ENCODE results near the gene C2CD2. TPM values are rescaled to one million over a fixed set of nuclear protein-coding genes. Genes with fewer than 3 reads are reported as not detected.

The C2CD2 gene
- total RNA-seq, 2 experiments from 2014 or later: 8.2 to 8.8 TPM

DNA sequence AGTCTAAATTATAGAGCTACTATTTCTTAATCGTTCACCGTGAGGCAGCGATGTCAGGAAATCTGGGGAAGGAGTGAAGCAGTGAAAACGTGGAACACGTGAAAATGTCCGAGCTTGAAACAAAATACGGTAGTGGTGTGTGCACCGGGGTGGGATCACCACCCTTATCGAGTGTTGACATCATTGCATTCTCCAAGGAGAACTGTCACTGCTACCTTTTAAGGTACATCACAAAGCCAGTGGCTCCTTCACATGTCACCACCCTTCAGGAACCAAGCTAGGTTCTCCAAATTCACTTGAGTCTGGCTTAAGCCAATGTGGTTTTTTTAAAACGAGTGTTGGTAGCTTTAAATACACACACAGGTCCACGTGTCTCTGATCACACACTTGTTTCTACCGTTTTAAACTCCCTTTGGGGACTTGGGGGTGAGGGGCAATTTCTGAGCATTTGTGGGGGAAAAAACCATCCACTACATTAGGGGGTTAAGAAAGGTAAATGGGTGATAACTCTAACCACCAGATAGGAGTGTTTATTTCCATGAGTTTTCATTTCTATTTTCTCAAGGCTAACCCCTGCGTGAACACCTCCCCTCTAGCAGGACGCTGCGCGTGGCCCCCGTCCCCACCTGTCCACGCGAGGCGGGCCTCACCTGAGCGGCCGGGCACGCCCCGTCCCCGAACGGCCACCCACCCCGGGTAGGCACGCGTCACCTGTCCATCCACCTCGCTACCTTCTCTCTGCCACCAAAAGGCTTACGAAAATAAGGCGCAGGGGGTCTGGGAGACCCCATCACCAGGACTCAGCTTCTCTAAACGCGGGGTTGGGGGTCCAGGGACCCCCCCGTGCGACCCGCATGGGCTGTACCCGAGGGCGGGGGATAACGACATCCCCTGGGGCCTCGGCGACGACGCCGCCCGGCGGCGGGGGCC is 75.7 kb downstream of the C2CD2 start:
- Mint-ChIP-seq H3K36me3 (ENCODE audit: low read depth) (peaks cover 14% of the 10 kb centered on the region), H3K4me1 (ENCODE audit: low read depth) (peaks cover 37% of the 10 kb centered on the region), H3K27ac (peak overlapping the region; percentile 93), H3K27me3 (no peaks in the 10 kb centered on the region), H3K9me3 (no peaks in the 10 kb centered on the region), H3K4me3 (peak overlapping the region; percentile 97)
- TF ChIP-seq, protein P1, sequence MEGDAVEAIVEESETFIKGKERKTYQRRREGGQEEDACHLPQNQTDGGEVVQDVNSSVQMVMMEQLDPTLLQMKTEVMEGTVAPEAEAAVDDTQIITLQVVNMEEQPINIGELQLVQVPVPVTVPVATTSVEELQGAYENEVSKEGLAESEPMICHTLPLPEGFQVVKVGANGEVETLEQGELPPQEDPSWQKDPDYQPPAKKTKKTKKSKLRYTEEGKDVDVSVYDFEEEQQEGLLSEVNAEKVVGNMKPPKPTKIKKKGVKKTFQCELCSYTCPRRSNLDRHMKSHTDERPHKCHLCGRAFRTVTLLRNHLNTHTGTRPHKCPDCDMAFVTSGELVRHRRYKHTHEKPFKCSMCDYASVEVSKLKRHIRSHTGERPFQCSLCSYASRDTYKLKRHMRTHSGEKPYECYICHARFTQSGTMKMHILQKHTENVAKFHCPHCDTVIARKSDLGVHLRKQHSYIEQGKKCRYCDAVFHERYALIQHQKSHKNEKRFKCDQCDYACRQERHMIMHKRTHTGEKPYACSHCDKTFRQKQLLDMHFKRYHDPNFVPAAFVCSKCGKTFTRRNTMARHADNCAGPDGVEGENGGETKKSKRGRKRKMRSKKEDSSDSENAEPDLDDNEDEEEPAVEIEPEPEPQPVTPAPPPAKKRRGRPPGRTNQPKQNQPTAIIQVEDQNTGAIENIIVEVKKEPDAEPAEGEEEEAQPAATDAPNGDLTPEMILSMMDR (IDR thresholded peaks at IDR 0.05): no peak
- H3K36me3 ChIP-seq (ENCODE audit: insufficient read depth, low read length): peaks cover 2% of the 10 kb centered on the region
- POLR2A ChIA-PET: interaction anchor here (0.9 to 3.8 kb wide), 9 partner anchors 11 to 239 kb away, joined by 4 to 44 read pairs (median 5); no protein-coding TSS in a partner anchor
- intact Hi-C loops (cut with DNase I, micrococcal nuclease): loop anchor here (1.0 to 5.0 kb wide), 5 partner anchors 49 to 359 kb away; no protein-coding TSS in a partner anchor
- CTCF ChIA-PET: interaction anchor here (1.0 kb wide), 2 partner anchors 230 to 239 kb away, joined by 3 to 4 read pairs; no protein-coding TSS in a partner anchor
- H3K27me3 ChIP-seq (ENCODE audit: control insufficient read depth in 1 of 2, insufficient read depth in 2 of 2, low read length in 2 of 2): no peaks in the 10 kb centered on the region
- H3K9me3 ChIP-seq (ENCODE audit: control insufficient read depth in 1 of 2, insufficient read depth in 1 of 2, low read length in 2 of 2): no peaks in the 10 kb centered on the region
- ATAC-seq (ENCODE audit: poor library complexity): peak; percentile 45
- peaks cover 32% of the 10 kb centered on the region for H3K4me1 ChIP-seq (ENCODE audit: insufficient read depth, low read length)
- DNase-seq: peak in 10 of 14 experiments; percentile 9 to 47 (median 21)
- H3K4me3 ChIP-seq (ENCODE audit: low read length): peak overlapping the region; percentile 73
- peak overlapping the region in 1 of 2 donors; percentile 33 for H3K27ac ChIP-seq (ENCODE audit: low read depth in 1 of 2, low read length in 2 of 2)

GRCh38 chr21:41876928-41877652 is 76.7 kb downstream of the C2CD2 start:
- no peaks in the 10 kb centered on the region for H3K27me3 ChIP-seq (ENCODE audit: control insufficient read depth in 1 of 2, insufficient read depth in 2 of 2, low read length in 2 of 2)
- no peak overlapping the region for H3K4me3 ChIP-seq (ENCODE audit: low read length)
- no peak for ATAC-seq (ENCODE audit: poor library complexity)
- no peak for DNase-seq
- no peak overlapping the region for H3K27ac ChIP-seq (ENCODE audit: low read depth in 1 of 2, low read length in 2 of 2)
- POLR2A ChIA-PET: interaction anchor here (1.3 to 3.8 kb wide), 6 partner anchors 19 to 240 kb away, joined by 4 to 44 read pairs (median 6); no protein-coding TSS in a partner anchor
- peaks cover 2% of the 10 kb centered on the region for H3K36me3 ChIP-seq (ENCODE audit: insufficient read depth, low read length)
- TF ChIP-seq, protein P1 (IDR thresholded peaks at IDR 0.05): no peak
- intact Hi-C loops (cut with DNase I, micrococcal nuclease): loop anchor here in 1 of 2 experiments (1.0 to 5.0 kb wide), 2 partner anchors 27 to 360 kb away; no protein-coding TSS in a partner anchor
- H3K36me3 Mint-ChIP-seq (ENCODE audit: low read depth): peaks cover 14% of the 10 kb centered on the region
- CTCF ChIA-PET: interaction anchor here (1.0 kb wide), 2 partner anchors 231 to 240 kb away, joined by 3 to 4 read pairs; no protein-coding TSS in a partner anchor
- H3K4me3 Mint-ChIP-seq: peak overlapping the region; percentile 97
- H3K9me3 Mint-ChIP-seq: no peaks in the 10 kb centered on the region
- peaks cover 32% of the 10 kb centered on the region for H3K4me1 ChIP-seq (ENCODE audit: insufficient read depth, low read length)
- no peaks in the 10 kb centered on the region for H3K27me3 Mint-ChIP-seq
- H3K9me3 ChIP-seq (ENCODE audit: control insufficient read depth in 1 of 2, insufficient read depth in 1 of 2, low read length in 2 of 2): no peaks in the 10 kb centered on the region
- peak overlapping the region; percentile 93 for H3K27ac Mint-ChIP-seq
- peaks cover 37% of the 10 kb centered on the region for H3K4me1 Mint-ChIP-seq (ENCODE audit: low read depth)

DNA sequence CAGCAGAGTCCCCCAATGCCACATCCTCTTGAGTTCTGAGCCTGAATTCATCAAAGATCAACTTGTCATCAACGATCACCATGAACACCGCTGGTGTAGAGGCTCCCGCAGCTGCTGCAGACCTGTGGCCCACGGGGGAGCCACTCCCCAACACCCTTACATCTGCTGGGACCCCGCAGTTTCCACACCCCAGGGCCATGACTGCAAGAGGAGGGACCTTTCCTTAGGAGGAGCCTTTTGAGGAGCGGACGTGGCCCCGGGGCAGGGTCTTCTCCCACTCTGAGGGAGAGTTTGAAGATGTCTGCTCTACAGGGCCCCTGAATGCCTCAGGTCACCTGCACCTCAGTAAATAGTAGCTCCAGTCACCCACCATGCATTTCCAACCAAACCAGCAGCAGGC is 77.4 kb downstream of the C2CD2 start:
- no peaks in the 10 kb centered on the region for H3K27me3 Mint-ChIP-seq
- ChIA-PET CTCF (no interaction called here), POLR2A (interaction anchor here (1.3 kb wide), 1 partner anchor 50 kb away, joined by 3 read pairs; no protein-coding TSS in a partner anchor)
- peaks cover 14% of the 10 kb centered on the region for H3K36me3 Mint-ChIP-seq (ENCODE audit: low read depth)
- ATAC-seq (ENCODE audit: poor library complexity) (no peak), DNase-seq (no peak)
- H3K4me1 Mint-ChIP-seq (ENCODE audit: low read depth): peaks cover 37% of the 10 kb centered on the region
- Histone ChIP-seq H3K27me3 (ENCODE audit: control insufficient read depth in 1 of 2, insufficient read depth in 2 of 2, low read length in 2 of 2) (no peaks in the 10 kb centered on the region), H3K4me1 (ENCODE audit: insufficient read depth, low read length) (peaks cover 32% of the 10 kb centered on the region), H3K27ac (ENCODE audit: low read depth in 1 of 2, low read length in 2 of 2) (no peak overlapping the region), H3K4me3 (ENCODE audit: low read length) (no peak overlapping the region), H3K36me3 (ENCODE audit: insufficient read depth, low read length) (peaks cover 2% of the 10 kb centered on the region), H3K9me3 (ENCODE audit: control insufficient read depth in 1 of 2, insufficient read depth in 1 of 2, low read length in 2 of 2) (no peaks in the 10 kb centered on the region)
- no peak overlapping the region for H3K27ac Mint-ChIP-seq
- H3K4me3 Mint-ChIP-seq: peak overlapping the region; percentile 60
- TF ChIP-seq, protein P1 (IDR thresholded peaks at IDR 0.05): no peak
- H3K9me3 Mint-ChIP-seq: no peaks in the 10 kb centered on the region
- intact Hi-C loops (cut with DNase I, micrococcal nuclease): loop anchor here in 1 of 2 experiments (1.0 to 5.0 kb wide), 2 partner anchors 26 to 361 kb away; no protein-coding TSS in a partner anchor
